Upper lobe of left lung (tissue), 6 donors: Measurements from ENCODE around the gene PRKCA. TPM values are rescaled to one million over a fixed set of nuclear protein-coding genes. Genes with fewer than 3 reads are reported as not detected.
A peak's percentile ranks its signal among the peaks of the same experiment; 100 is the strongest.

Experiments used
- ATAC-seq, 2 donors: fragments of 200-7000 bp; cut with Tn5 transposase; one replicate each; pipeline ENCODE4 v1.9.1; 2022; ENCODE audit warnings: mild to moderate bottlenecking in 2 of 2, moderate library complexity in 2 of 2; ENCODE audit not compliant: low FRiP score in 2 of 2
- DNase-seq, 2 donors: peaks; one replicate each; pipeline ENCODE4 v3.0.0-alpha.2; 2019 to 2020
- H3K27ac ChIP-seq, 4 donors: fragments of 200-600 bp; sonication (generic); one replicate each; pipeline ENCODE4 v1.5.1; 2016 to 2019
- H3K27me3 ChIP-seq, 4 donors: fragments of 200-600 bp; sonication (generic); one replicate each; pipeline ENCODE4 v1.5.1; 2017 to 2019
- H3K36me3 ChIP-seq, 4 donors: fragments of 200-600 bp; sonication (generic); one replicate each; pipeline ENCODE4 v1.5.1; 2016 to 2019
- H3K4me1 ChIP-seq, 4 donors: fragments of 200-600 bp; sonication (generic); one replicate each; pipeline ENCODE4 v1.5.1; 2018 to 2019
- H3K4me3 ChIP-seq, 4 donors: fragments of 200-600 bp; sonication (generic); one replicate each; pipeline ENCODE4 v1.5.1; 2017 to 2019; ENCODE audit warnings: mild to moderate bottlenecking in 2 of 4, moderate library complexity in 1 of 4
- H3K9me3 ChIP-seq, 4 donors: fragments of 200-600 bp; sonication (generic); one replicate each; pipeline ENCODE4 v1.5.1; 2018 to 2019
- EP300 ChIP-seq, 4 donors: sonication (generic); formaldehyde crosslinking; IDR thresholded peaks; one replicate each; pipeline ENCODE4 v1.5.1; 2017; ENCODE audit warnings: antibody characterized with exemption in 4 of 4, control low read depth in 2 of 4
- POLR2A ChIP-seq, 4 donors: fragments of 450-650 bp; IDR thresholded peaks; one replicate each; pipeline ENCODE4 v1.5.1; 2016 to 2017; ENCODE audit warnings: antibody characterized with exemption in 4 of 4, mild to moderate bottlenecking in 2 of 4
- POLR2AphosphoS5 ChIP-seq, 2 donors: sonication (generic); formaldehyde crosslinking; IDR thresholded peaks; one replicate each; pipeline ENCODE4 v1.5.1; 2017; ENCODE audit warnings: antibody characterized with exemption in 2 of 2
- WGBS, 2 donors: methylation state at CpG; one replicate each; pipeline ENCODE4 v1.1.5; 2017 to 2018; 5-methylcytosine and 5-hydroxymethylcytosine counted together
- total RNA-seq, 6 donors: library from RNA; depleted of rRNA in 4 of 6; stranded (reverse); fragments of >200 nt in 4 of 6; gene quantifications; one replicate each; pipeline versions ENCODE4 v1.1.0 to v1.2.1, GENCODE V29; 2016 to 2021
- TF ChIP-seq, protein P1 (sequence below), 6 experiments: fragments of 450-650 bp in 4 of 6; fragments of 200-600 bp in 2 of 6; sonication (generic) in 2 of 6; IDR thresholded peaks; one replicate each; pipeline ENCODE4 v1.5.1; 2016 to 2019; ENCODE audit warnings: antibody characterized with exemption in 6 of 6
- donor health status: DM: no; HTN: no; CAD: no; lungs with moderate emphysema.
- donor health status: DM: no; HTN: yes; CAD: no; lungs with severe emphysema.

PRKCA gene
- total RNA-seq, 6 donors from 2014 or later: 10.9 to 29.3 (median 18.0) TPM

GRCh38 chr17:66578781-66579489 lies 276.5 kb downstream of the PRKCA start:
- peaks cover 6 to 16% (median 12%) of the 10 kb centered on the region in 4 donors for H3K4me1 ChIP-seq
- peak overlapping the region; percentile 47 to 71 (median 56) for H3K27ac ChIP-seq
- no peak for ATAC-seq

DNA sequence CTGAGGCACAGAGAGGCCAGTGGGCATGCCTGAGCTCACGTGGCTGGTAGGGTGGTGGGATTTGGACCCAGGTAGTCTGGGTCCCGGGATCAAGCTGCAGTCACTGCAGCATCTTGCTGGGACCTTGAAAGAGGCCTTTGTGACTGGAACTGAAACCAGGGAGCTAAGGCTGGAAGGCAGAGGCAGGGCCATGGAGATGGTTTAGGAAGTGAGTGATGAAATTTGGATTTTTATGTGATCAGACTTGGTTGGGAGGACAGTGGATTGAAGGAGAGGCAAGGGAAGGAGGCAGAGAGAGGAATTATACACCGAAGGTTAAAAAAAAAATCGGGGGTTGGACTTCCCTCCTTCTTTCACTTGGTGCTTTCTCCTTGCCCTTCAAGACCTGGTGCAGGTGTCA lies 277.1 kb downstream of the PRKCA start:
- ATAC-seq: no peak
- Histone ChIP-seq H3K27ac (peak overlapping the region; percentile 47 to 71 (median 56)), H3K4me1 (peaks cover 6 to 16% (median 12%) of the 10 kb centered on the region in 4 donors), H3K9me3 (no peaks in the 10 kb centered on the region), H3K4me3 (no peak overlapping the region), H3K36me3 (no peaks in the 10 kb centered on the region), H3K27me3 (no peaks in the 10 kb centered on the region)
- WGBS, 2 donors: 72 to 85% methylated on average over 4 of the region's 4 CpGs
- TF ChIP-seq POLR2A (IDR thresholded peaks at IDR 0.05) (no peak), POLR2AphosphoS5 (IDR thresholded peaks at IDR 0.05) (no peak), EP300 (IDR thresholded peaks at IDR 0.05) (no peak)
- TF ChIP-seq, protein P1, sequence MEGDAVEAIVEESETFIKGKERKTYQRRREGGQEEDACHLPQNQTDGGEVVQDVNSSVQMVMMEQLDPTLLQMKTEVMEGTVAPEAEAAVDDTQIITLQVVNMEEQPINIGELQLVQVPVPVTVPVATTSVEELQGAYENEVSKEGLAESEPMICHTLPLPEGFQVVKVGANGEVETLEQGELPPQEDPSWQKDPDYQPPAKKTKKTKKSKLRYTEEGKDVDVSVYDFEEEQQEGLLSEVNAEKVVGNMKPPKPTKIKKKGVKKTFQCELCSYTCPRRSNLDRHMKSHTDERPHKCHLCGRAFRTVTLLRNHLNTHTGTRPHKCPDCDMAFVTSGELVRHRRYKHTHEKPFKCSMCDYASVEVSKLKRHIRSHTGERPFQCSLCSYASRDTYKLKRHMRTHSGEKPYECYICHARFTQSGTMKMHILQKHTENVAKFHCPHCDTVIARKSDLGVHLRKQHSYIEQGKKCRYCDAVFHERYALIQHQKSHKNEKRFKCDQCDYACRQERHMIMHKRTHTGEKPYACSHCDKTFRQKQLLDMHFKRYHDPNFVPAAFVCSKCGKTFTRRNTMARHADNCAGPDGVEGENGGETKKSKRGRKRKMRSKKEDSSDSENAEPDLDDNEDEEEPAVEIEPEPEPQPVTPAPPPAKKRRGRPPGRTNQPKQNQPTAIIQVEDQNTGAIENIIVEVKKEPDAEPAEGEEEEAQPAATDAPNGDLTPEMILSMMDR (IDR thresholded peaks at IDR 0.05): no peak
- no peak for DNase-seq

More at GRCh38 chr17:66578781-66579489, 276.5 kb downstream of the PRKCA start:
- H3K36me3 ChIP-seq: no peaks in the 10 kb centered on the region
- no peaks in the 10 kb centered on the region for H3K27me3 ChIP-seq
- H3K4me3 ChIP-seq: no peak overlapping the region
- TF ChIP-seq POLR2A (IDR thresholded peaks at IDR 0.05): no peak
- no peak for TF ChIP-seq POLR2AphosphoS5 (IDR thresholded peaks at IDR 0.05)
- no peak for TF ChIP-seq EP300 (IDR thresholded peaks at IDR 0.05)
- TF ChIP-seq, protein P1 (IDR thresholded peaks at IDR 0.05): no peak
- WGBS, 2 donors: 73 to 79% methylated on average over 22 of the region's 22 CpGs
- DNase-seq: peak in 1 of 2 donors; percentile 61
- H3K9me3 ChIP-seq: no peaks in the 10 kb centered on the region

- DNase-seq: peak in 1 of 2 donors; percentile 55
- H3K36me3 ChIP-seq: no peaks in the 10 kb centered on the region
- H3K27me3 ChIP-seq: no peaks in the 10 kb centered on the region
- TF ChIP-seq POLR2A (IDR thresholded peaks at IDR 0.05) (no peak), EP300 (IDR thresholded peaks at IDR 0.05) (no peak), POLR2AphosphoS5 (IDR thresholded peaks at IDR 0.05) (peak; percentile 33 to 58)
- TF ChIP-seq, protein P1 (IDR thresholded peaks at IDR 0.05): no peak
- no peak overlapping the region for H3K4me3 ChIP-seq
- 54 to 64% methylated on average over 13 to 15 of the region's 15 CpGs for WGBS, 2 donors
- peak overlapping the region in 2 of 4 donors; percentile 49 to 63 for H3K27ac ChIP-seq
- H3K9me3 ChIP-seq: no peaks in the 10 kb centered on the region
- H3K4me1 ChIP-seq: peaks cover 6 to 16% (median 12%) of the 10 kb centered on the region in 4 donors
- ATAC-seq: peak; percentile 51 to 82
Measured at GRCh38 chr17:66580184-66580955, 278.0 kb downstream of the PRKCA start.

- Histone ChIP-seq H3K27ac (peak overlapping the region in 2 of 4 donors; percentile 49 to 63), H3K4me3 (no peak overlapping the region), H3K36me3 (no peaks in the 10 kb centered on the region), H3K4me1 (peaks cover 6 to 16% (median 12%) of the 10 kb centered on the region in 4 donors), H3K27me3 (no peaks in the 10 kb centered on the region), H3K9me3 (no peaks in the 10 kb centered on the region)
- no peak for TF ChIP-seq EP300 (IDR thresholded peaks at IDR 0.05)
- no peak for TF ChIP-seq POLR2A (IDR thresholded peaks at IDR 0.05)
- TF ChIP-seq, protein P1 (IDR thresholded peaks at IDR 0.05): no peak
- ATAC-seq (no peak), DNase-seq (peak in 1 of 2 donors; percentile 39)
- 40 to 58% methylated on average over 3 of the region's 3 CpGs for WGBS, 2 donors
Measured at GRCh38 chr17:66580956-66581391, 278.6 kb downstream of the PRKCA start.
